ACHN (cell line): ENCODE measurements around the gene PSMC3IP.
A peak's percentile ranks its signal among the peaks of the same experiment; 100 is the strongest.

ENCODE experiments used
- DNase-seq: peaks from one replicate; pipeline ENCODE4 v3.0.0-alpha.2; 2015
- in situ Hi-C: cut with HindIII; loops from 2 replicates; pipeline ENCODE4 v1.10.0; 2017; ENCODE audit warnings: low sequenced_read_pairs, low pct_ligation_motif_present, low pct_unique_long_range_greater_than_20kb

The PSMC3IP gene

GRCh38 chr17:42590886-42591285 lies 13.4 kb upstream of the PSMC3IP start:
- no peak for DNase-seq
- in situ Hi-C loops = no loop called here

GRCh38 chr17:42586514-42587230 lies 9.1 kb upstream of the PSMC3IP start:
- no peak for DNase-seq
- in situ Hi-C loops = no loop called here

GRCh38 chr17:42585353-42585752 lies 7.8 kb upstream of the PSMC3IP start:
- in situ Hi-C loops = no loop called here
- DNase-seq = no peak

- in situ Hi-C loops = no loop called here
- no peak for DNase-seq
Observed at GRCh38 chr17:42584880-42585279, 7.4 kb upstream of the PSMC3IP start.

- in situ Hi-C loops = no loop called here
- no peak for DNase-seq
Observed at GRCh38 chr17:42581744-42582270, 4.3 kb upstream of the PSMC3IP start.

GRCh38 chr17:42579794-42580551 lies 2.4 kb upstream of the PSMC3IP start:
- in situ Hi-C loops = no loop called here
- DNase-seq = no peak

GRCh38 chr17:42578282-42578869 lies 847 bp upstream of the PSMC3IP start:
- in situ Hi-C loops = no loop called here

GRCh38 chr17:42577140-42577531 lies 393 bp downstream of the PSMC3IP start:
- in situ Hi-C loops = no loop called here
- DNase-seq = no peak

More at GRCh38 chr17:42578282-42578869, 847 bp upstream of the PSMC3IP start:
- peak; percentile 78 for DNase-seq

- in situ Hi-C loops = no loop called here
- DNase-seq = no peak
Observed at GRCh38 chr17:42574463-42574862, 3.1 kb downstream of the PSMC3IP start.

- in situ Hi-C loops = no loop called here
- no peak for DNase-seq
Observed at GRCh38 chr17:42573095-42573494, 4.4 kb downstream of the PSMC3IP start.

GRCh38 chr17:42571435-42572225 lies 5.9 kb downstream of the PSMC3IP start:
- DNase-seq = no peak
- in situ Hi-C loops = no loop called here

GRCh38 chr17:42568341-42569111 lies 9.0 kb downstream of the PSMC3IP start:
- DNase-seq = no peak
- in situ Hi-C loops = no loop called here

GRCh38 chr17:42566883-42567573 lies 10.5 kb downstream of the PSMC3IP start, which contains the start of gene MLX:
Gene MLX, plus strand, starts transcription at chr17:42567100. Its CDS starts 25 bp downstream, at chr17:42567125.
- in situ Hi-C loops = no loop called here
- peak; percentile 95 for DNase-seq

GRCh38 chr17:42566215-42566882 lies 11.2 kb downstream of the PSMC3IP start:
- DNase-seq = no peak
- in situ Hi-C loops = no loop called here

- no peak for DNase-seq
- in situ Hi-C loops = no loop called here
Observed at GRCh38 chr17:42565523-42566214, 11.9 kb downstream of the PSMC3IP start.

GRCh38 chr17:42564815-42565522 lies 12.6 kb downstream of the PSMC3IP start:
- in situ Hi-C loops = no loop called here
- DNase-seq = no peak
